Measurements from ENCODE around the gene MRPL38.

DNA sequence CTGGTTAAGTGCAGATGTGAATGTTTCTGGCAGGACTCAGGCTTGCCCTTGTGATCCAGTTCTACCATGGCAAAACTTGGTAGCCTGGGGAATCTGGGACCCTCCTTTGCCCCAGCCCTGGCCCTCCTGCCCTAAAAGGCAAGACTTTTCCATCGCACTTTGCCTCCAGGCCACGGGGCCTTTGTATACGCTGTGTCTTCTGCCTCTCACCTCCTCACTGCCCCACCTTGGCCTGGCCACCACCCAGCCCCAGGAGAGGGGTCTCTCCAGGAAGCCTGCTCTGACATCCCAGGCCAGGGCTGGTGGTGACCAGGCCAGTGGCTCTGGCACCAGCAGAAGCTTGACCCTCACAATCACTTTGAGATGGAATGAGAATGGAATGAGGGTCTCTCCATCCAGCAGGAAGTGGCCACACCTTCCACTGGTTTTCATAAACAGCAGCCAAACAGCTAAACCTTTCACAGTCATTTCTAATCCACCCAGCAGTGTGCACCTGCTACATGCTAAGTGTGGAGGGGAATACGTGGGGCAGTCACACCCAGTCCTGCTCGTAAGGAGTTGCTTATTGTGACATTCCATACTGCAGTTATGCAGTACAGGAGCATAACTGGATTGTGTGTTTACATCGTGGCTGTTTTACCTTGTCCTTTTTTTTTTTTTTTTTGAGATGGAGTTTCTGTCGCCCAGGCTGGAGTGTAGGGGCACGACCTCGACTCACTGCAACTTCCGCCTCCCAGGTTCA is 1.6 kb upstream of the MRPL38 start:
- TF ChIP-seq, protein P1, sequence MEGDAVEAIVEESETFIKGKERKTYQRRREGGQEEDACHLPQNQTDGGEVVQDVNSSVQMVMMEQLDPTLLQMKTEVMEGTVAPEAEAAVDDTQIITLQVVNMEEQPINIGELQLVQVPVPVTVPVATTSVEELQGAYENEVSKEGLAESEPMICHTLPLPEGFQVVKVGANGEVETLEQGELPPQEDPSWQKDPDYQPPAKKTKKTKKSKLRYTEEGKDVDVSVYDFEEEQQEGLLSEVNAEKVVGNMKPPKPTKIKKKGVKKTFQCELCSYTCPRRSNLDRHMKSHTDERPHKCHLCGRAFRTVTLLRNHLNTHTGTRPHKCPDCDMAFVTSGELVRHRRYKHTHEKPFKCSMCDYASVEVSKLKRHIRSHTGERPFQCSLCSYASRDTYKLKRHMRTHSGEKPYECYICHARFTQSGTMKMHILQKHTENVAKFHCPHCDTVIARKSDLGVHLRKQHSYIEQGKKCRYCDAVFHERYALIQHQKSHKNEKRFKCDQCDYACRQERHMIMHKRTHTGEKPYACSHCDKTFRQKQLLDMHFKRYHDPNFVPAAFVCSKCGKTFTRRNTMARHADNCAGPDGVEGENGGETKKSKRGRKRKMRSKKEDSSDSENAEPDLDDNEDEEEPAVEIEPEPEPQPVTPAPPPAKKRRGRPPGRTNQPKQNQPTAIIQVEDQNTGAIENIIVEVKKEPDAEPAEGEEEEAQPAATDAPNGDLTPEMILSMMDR (conservative IDR thresholded peaks at IDR 0.05; ENCODE audit: low read length) = no peak
- no peak for TF ChIP-seq EZH2phosphoT487 (IDR thresholded peaks at IDR 0.05; ENCODE audit: borderline replicate concordance, low read depth, low read length)
